CD4-positive, CD25-positive, alpha-beta regulatory T cell (primary cell): ENCODE measurements around the gene RPL37A. TPM values are rescaled to one million over a fixed set of nuclear protein-coding genes. Genes with fewer than 3 reads are reported as not detected.

ENCODE experiments used
- ATAC-seq, 2 donors: fragments of 150-1000 bp; cut with Tn5 transposase; one replicate each; pipeline ENCODE4 v1.10.0; 2021; ENCODE audit warnings: low read depth in 2 of 2, moderate number of reproducible peaks in 2 of 2, moderate library complexity in 1 of 2
- DNase-seq, 3 donors: peaks; one replicate each; pipeline versions ENCODE4 v3.0.0 to v3.0.0-alpha.2; 2012 to 2022; ENCODE audit warnings: mixed read lengths in 1 of 3
- H3K27ac ChIP-seq: one replicate; pipeline ENCODE4 v1.7.0; 2013; ENCODE audit warnings: mild to moderate bottlenecking, low read length; ENCODE audit not compliant: insufficient read depth, poor library complexity, severe bottlenecking
- H3K27me3 ChIP-seq: one replicate; pipeline ENCODE4 v1.7.0; 2013; ENCODE audit warnings: low read length; ENCODE audit not compliant: control insufficient read depth, insufficient read depth
- H3K36me3 ChIP-seq: one replicate; pipeline ENCODE4 v1.7.0; 2013; ENCODE audit warnings: mild to moderate bottlenecking, low read length, moderate library complexity; ENCODE audit not compliant: control insufficient read depth, insufficient read depth
- H3K4me1 ChIP-seq: 2 replicates; pipeline ENCODE4 v1.7.0; 2013; ENCODE audit warnings: mild to moderate bottlenecking, low read length; ENCODE audit not compliant: insufficient read depth, control insufficient read depth, poor library complexity, severe bottlenecking
- H3K4me3 ChIP-seq: one replicate; pipeline ENCODE4 v1.7.0; 2013; ENCODE audit warnings: low read depth, mild to moderate bottlenecking, low read length, moderate library complexity
- H3K9me3 ChIP-seq, 2 experiments: 1 replicate in 1 of 2; 2 replicates in 1 of 2; pipeline ENCODE4 v1.7.0; 2013; ENCODE audit warnings: low read length in 2 of 2, mild to moderate bottlenecking in 1 of 2, moderate library complexity in 1 of 2; ENCODE audit not compliant: control insufficient read depth in 2 of 2
- H3K27ac Mint-ChIP-seq, 3 donors: one replicate each; pipeline ENCODE4 v1.8.0; 2020 to 2022; ENCODE audit warnings: mild to moderate bottlenecking in 3 of 3, mixed read lengths in 3 of 3, moderate library complexity in 2 of 3
- H3K27me3 Mint-ChIP-seq: one replicate; pipeline ENCODE4 v1.8.0; 2022; ENCODE audit warnings: mild to moderate bottlenecking, mixed read lengths
- H3K36me3 Mint-ChIP-seq: one replicate; pipeline ENCODE4 v1.8.0; 2020; ENCODE audit warnings: mixed read lengths
- H3K4me1 Mint-ChIP-seq, 4 donors: one replicate each; pipeline ENCODE4 v1.8.0; 2020 to 2022; ENCODE audit warnings: mixed read lengths in 4 of 4, mild to moderate bottlenecking in 1 of 4
- H3K4me3 Mint-ChIP-seq, 4 donors: one replicate each; pipeline ENCODE4 v1.8.0; 2020 to 2022; ENCODE audit warnings: mild to moderate bottlenecking in 4 of 4, mixed read lengths in 4 of 4, moderate library complexity in 3 of 4
- H3K9me3 Mint-ChIP-seq, 7 donors: one replicate each; pipeline ENCODE4 v1.8.0; 2020 to 2022; ENCODE audit warnings: mixed read lengths in 7 of 7, mild to moderate bottlenecking in 3 of 7, moderate library complexity in 2 of 7
- polyA plus RNA-seq, 4 donors: library from polyadenylated mRNA; unstranded; fragments of 300-500 nt; fragmentation: Illumina TruSeq; gene quantifications; one replicate each; pipeline ENCODE4 v1.2.3, GENCODE V29; 2021
- total RNA-seq: library from RNA; stranded (reverse); gene quantifications from one replicate; pipeline ENCODE4 v1.2.3, GENCODE V29; 2022

Gene RPL37A
- total RNA-seq (2,531 TPM), polyA plus RNA-seq (1,000 to 10,000 TPM; 3,362 to 4,158 (median 3,782) TPM)

DNA sequence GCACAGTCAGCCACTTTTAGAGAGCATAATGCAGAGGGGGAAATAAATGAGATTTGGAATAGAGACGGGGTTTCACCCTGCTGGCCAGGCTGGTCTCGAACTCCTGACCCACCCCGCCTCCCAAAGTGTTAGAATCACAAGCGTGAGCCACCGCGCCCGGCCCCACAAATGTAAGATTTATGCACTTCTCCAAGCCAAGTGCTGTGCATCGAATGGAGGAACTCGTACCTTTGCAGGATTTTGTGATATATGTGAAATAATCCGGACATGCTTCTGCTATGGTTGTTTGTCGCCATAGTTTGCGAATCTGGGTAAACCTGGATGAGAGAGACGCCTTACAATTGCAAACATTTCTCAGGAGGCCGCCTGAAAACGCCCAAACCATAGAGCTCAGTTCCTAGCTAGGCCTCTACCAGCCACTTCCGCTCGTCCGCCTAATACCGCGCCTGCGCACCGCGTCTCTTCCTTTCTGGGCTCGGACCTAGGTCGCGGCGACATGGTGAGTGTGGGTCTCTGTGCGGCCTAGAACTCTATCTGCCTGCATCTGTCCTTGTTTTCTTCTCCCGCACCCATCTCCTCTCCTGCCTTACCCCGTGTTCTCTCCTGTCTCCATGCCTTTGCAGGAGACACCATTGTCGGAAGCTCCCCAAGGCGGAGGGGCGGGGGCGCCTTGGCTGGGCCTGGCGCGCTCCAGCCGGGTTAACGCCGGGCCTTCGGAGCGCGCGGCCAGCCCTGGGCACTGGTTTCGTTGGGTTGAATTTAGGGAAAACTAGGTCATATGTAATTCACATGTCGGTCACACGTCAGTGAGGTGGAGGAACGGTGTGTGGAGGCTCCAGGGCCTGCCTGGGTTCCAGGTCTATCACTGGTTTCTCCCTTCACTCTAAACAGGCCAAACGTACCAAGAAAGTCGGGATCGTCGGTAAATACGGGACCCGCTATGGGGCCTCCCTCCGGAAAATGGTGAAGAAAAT is at the start of gene RPL37A:
RPL37A (plus strand) TSS at position 466 of the 974 bp plus-strand sequence; CDS start at position 497, 31 bp downstream.
- Histone ChIP-seq H3K27me3 (no peaks in the 10 kb centered on the region), H3K4me3 (peak within 1 kb of the TSS; percentile 93), H3K27ac (peak within 1 kb of the TSS; percentile 86), H3K9me3 (no peaks in the 10 kb centered on the region), H3K36me3 (peaks cover 40% of the 10 kb centered on the region), H3K4me1 (peaks cover 36% of the 10 kb centered on the region)
- Mint-ChIP-seq H3K4me3 (peak within 1 kb of the TSS; percentile 93 to 99 (median 98)), H3K27ac (peak within 1 kb of the TSS; percentile 85 to 98 (median 95)), H3K4me1 (peaks cover 31 to 54% (median 41%) of the 10 kb centered on the region in 4 donors), H3K27me3 (no peaks in the 10 kb centered on the region), H3K9me3 (no peaks in the 10 kb centered on the region), H3K36me3 (peaks cover 37% of the 10 kb centered on the region)
- DNase-seq (peak; percentile 83 to 95 (median 90)), ATAC-seq (peak; percentile 94 to 97)

DNA sequence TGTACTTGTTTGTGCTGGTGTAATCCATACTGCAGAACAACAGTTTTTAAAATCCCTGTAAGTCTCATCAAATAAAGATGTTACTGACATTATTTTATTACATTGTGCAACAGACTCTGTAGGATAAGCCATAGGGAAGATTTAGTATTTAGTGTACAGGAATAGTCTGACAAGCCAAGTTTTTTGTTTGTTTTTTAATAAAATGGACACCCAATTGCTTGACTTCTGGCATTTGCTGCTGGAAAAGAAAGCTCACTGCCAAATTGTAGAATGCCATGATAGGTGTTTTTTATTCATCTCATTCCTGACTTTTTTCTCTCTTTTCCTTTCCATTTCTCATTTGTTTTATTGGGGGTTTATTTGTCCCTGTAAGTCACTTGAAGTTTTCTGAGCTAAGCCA is 48.3 kb upstream of the RPL37A start:
- H3K4me1 ChIP-seq = no peaks in the 10 kb centered on the region
- DNase-seq = no peak
- H3K36me3 ChIP-seq = peaks cover 94% of the 10 kb centered on the region
- H3K4me3 Mint-ChIP-seq = no peak overlapping the region
- H3K9me3 ChIP-seq = peaks cover 0 to 2% of the 10 kb centered on the region in 2 experiments
- H3K9me3 Mint-ChIP-seq = peaks cover 0 to 9% (median 1%) of the 10 kb centered on the region in 7 donors
- no peak overlapping the region for H3K27ac ChIP-seq
- H3K4me3 ChIP-seq = no peak overlapping the region
- ATAC-seq = no peak
- no peak overlapping the region for H3K27ac Mint-ChIP-seq
- H3K4me1 Mint-ChIP-seq = peaks cover 0 to 3% (median 0%) of the 10 kb centered on the region in 4 donors
- peaks cover 71% of the 10 kb centered on the region for H3K36me3 Mint-ChIP-seq
- H3K27me3 ChIP-seq = no peaks in the 10 kb centered on the region
- H3K27me3 Mint-ChIP-seq = no peaks in the 10 kb centered on the region

DNA sequence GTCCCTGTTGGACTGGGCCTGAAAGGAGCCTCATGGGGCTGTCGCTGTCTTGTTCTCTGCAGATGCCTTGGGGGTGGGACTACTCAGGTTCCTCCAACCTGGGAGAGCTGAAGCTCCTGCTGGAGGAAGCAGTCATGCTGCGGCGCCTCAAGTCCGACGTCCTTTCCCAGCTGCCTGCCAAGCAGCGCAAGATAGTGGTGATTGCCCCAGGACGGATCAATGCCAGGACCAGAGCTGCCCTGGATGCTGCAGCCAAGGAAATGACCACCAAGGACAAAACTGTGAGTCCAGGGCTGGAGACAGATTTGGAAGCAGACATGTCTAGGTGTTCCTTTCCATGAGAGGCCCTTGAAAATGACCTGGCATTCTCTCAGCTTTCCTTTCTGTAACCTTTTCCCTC is 47.9 kb upstream of the RPL37A start:
- ATAC-seq = no peak
- peaks cover 68% of the 10 kb centered on the region for H3K36me3 Mint-ChIP-seq
- no peaks in the 10 kb centered on the region for H3K27me3 Mint-ChIP-seq
- peaks cover 0 to 9% (median 1%) of the 10 kb centered on the region in 7 donors for H3K9me3 Mint-ChIP-seq
- H3K4me1 Mint-ChIP-seq = peaks cover 0 to 3% (median 0%) of the 10 kb centered on the region in 4 donors
- Histone ChIP-seq H3K4me3 (no peak overlapping the region), H3K9me3 (peaks cover 0 to 2% of the 10 kb centered on the region in 2 experiments), H3K36me3 (peaks cover 91% of the 10 kb centered on the region), H3K4me1 (no peaks in the 10 kb centered on the region), H3K27me3 (no peaks in the 10 kb centered on the region), H3K27ac (no peak overlapping the region)
- no peak overlapping the region for H3K27ac Mint-ChIP-seq
- no peak overlapping the region for H3K4me3 Mint-ChIP-seq
- DNase-seq = no peak

DNA sequence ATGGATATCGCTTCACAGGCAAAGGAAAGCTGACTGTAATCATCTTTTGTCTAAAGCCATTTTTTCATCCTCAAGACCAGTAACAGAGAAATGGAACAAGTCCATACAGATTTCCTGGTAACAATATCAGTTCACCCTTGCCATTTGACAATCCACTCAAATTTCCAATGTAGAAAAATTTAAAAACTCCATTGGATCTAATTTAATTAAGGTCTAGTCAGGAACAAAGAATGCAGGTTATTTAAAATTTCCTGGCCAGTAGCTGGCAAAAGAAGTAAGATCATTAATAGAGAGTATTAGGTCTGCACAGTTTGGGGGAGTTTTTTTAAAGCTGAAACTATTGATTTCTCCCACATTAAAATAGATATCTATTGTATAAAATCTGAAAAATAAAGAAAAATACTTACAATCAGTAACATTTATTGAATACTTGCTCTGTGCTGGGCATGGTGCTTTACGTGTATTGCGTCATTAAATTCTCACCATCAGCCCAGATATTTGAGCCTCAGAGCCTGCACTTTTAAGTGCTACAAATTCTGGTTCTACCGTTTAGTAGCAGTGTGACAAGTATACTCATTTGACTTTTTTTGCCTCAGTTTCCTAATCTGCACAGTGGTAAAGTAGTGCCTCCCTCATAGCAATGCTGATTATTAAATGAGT is 44.6 kb upstream of the RPL37A start:
- Mint-ChIP-seq H3K27me3 (no peaks in the 10 kb centered on the region), H3K4me1 (no peaks in the 10 kb centered on the region), H3K36me3 (peaks cover 41% of the 10 kb centered on the region), H3K9me3 (no peaks in the 10 kb centered on the region), H3K4me3 (no peak overlapping the region), H3K27ac (no peak overlapping the region)
- DNase-seq = no peak
- no peaks in the 10 kb centered on the region for H3K4me1 ChIP-seq
- ATAC-seq = no peak
- H3K27ac ChIP-seq = no peak overlapping the region
- peaks cover 58% of the 10 kb centered on the region for H3K36me3 ChIP-seq
- H3K9me3 ChIP-seq = no peaks in the 10 kb centered on the region
- no peak overlapping the region for H3K4me3 ChIP-seq
- no peaks in the 10 kb centered on the region for H3K27me3 ChIP-seq

DNA sequence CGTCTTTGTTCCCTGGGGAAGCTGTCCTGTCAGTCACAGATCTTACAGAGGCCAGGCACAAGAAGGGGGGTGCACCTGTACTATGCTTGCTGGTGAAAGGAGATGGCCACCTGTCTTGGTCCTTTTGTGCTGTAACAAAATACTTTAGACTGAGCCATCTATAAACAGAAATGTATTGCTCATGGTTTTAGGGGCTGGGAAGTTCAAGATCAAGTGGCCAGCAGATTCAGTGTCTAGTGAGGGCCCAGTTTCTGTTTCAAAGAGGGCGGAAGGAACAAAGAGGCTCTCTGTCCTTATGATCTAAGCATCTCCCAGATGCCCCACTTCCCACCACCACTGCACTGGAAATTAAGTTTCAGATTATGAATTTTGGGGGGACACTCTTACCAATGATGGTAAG is 35.5 kb upstream of the RPL37A start:
- H3K4me3 ChIP-seq = no peak overlapping the region
- no peaks in the 10 kb centered on the region for H3K4me1 ChIP-seq
- Mint-ChIP-seq H3K4me3 (no peak overlapping the region), H3K4me1 (peaks cover 0 to 2% (median 0%) of the 10 kb centered on the region in 4 donors), H3K9me3 (no peaks in the 10 kb centered on the region), H3K36me3 (peaks cover 40% of the 10 kb centered on the region), H3K27ac (peak overlapping the region in 1 of 3 donors; percentile 27), H3K27me3 (no peaks in the 10 kb centered on the region)
- no peaks in the 10 kb centered on the region for H3K9me3 ChIP-seq
- H3K27ac ChIP-seq = no peak overlapping the region
- DNase-seq = no peak
- peaks cover 24% of the 10 kb centered on the region for H3K36me3 ChIP-seq
- no peaks in the 10 kb centered on the region for H3K27me3 ChIP-seq
- ATAC-seq = no peak

DNA sequence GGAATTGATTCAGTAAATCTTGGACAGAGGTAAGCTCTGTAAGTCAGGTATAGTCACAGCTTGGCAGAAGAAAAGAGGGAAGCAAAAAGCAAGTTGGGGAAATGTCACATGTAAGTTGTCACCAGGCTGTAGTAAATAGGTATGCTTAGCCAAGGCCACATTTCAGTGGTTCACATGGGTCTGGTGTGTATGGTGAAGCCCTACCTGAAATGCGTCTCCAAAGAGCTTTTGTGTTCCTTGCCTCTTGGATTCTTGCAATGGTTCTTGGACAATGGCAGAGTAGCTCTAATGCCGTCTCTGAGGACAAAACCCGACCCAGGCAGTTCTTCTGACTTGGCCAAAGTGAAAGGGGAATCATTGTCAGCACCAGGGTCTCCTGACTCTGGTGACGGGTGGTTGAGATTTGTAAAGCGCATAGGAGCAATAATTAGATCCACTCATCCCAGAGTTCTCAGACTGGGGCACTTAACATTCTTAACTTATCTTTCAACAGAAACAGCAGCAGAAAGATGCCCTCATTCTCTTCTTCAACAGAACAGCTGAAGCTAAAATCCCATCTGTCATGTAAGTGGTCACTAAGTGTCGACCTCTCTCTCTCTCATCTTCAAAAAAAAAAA is 34.4 kb upstream of the RPL37A start:
- Mint-ChIP-seq H3K27me3 (no peaks in the 10 kb centered on the region), H3K4me1 (peaks cover 0 to 2% (median 0%) of the 10 kb centered on the region in 4 donors), H3K4me3 (no peak overlapping the region), H3K36me3 (peaks cover 40% of the 10 kb centered on the region), H3K27ac (no peak overlapping the region), H3K9me3 (no peaks in the 10 kb centered on the region)
- no peaks in the 10 kb centered on the region for H3K4me1 ChIP-seq
- no peaks in the 10 kb centered on the region for H3K9me3 ChIP-seq
- peaks cover 30% of the 10 kb centered on the region for H3K36me3 ChIP-seq
- DNase-seq (no peak), ATAC-seq (no peak)
- no peak overlapping the region for H3K27ac ChIP-seq
- H3K27me3 ChIP-seq = no peaks in the 10 kb centered on the region
- no peak overlapping the region for H3K4me3 ChIP-seq

DNA sequence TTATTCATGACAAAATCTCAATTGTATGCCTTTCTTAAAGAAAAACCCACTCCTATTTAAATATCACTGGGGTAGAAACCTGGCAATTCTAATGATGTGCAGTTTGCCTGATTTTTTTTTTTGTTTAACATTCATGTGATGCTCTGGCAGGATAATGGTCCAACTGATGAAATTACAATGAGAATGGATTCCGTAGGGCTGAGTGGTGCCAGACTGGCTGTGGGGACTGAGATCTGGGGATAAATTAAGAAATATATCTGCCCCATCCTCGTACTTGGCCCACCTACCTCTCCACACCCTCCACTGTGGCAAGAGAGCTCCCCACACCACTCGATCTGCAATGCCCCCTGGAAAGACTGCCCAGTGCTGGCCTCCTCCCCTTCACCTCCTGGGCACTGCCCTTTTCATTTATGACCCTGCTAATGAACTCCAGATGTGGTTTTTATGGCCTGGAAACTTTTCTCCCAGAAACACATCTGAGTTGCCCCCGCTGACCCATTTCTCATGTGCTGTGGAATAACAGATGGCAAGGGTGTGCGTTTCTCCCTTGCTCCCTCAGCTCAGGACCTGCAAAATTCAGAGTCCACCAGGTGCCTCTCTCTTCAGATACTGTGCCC is 33.0 kb upstream of the RPL37A start:
- no peak overlapping the region for H3K27ac ChIP-seq
- peaks cover 45% of the 10 kb centered on the region for H3K36me3 Mint-ChIP-seq

More for the DNA sequence above, 33.0 kb upstream of the RPL37A start:
- no peak for ATAC-seq
- DNase-seq = no peak
- H3K4me3 ChIP-seq = no peak overlapping the region
- H3K36me3 ChIP-seq = peaks cover 35% of the 10 kb centered on the region
- Mint-ChIP-seq H3K4me1 (no peaks in the 10 kb centered on the region), H3K4me3 (no peak overlapping the region), H3K27me3 (no peaks in the 10 kb centered on the region), H3K27ac (peak overlapping the region in 2 of 3 donors; percentile 38 to 55), H3K9me3 (no peaks in the 10 kb centered on the region)
- no peaks in the 10 kb centered on the region for H3K4me1 ChIP-seq
- no peaks in the 10 kb centered on the region for H3K9me3 ChIP-seq
- no peaks in the 10 kb centered on the region for H3K27me3 ChIP-seq
